Fibroblast of the aortic adventitia (primary cell): ENCODE results near the gene FAM193B. TPM values are rescaled to one million over a fixed set of nuclear protein-coding genes. Genes with fewer than 3 reads are reported as not detected.

ENCODE experiments used
- DNase-seq: peaks from one replicate; pipeline ENCODE4 v3.0.0-alpha.2; 2010; ENCODE audit warnings: low read depth
- H3K4me3 ChIP-seq: 2 replicates; pipeline ENCODE4 v1.5.1; 2011; ENCODE audit warnings: low read depth, mild to moderate bottlenecking, control low read depth, low read length, moderate library complexity
- total RNA-seq: library from RNA; depleted of rRNA; stranded (reverse); fragments of >200 nt; gene quantifications from 2 replicates; pipeline ENCODE4 v1.2.3, GENCODE V29; 2012; ENCODE audit warnings: low replicate concordance
- TF ChIP-seq, protein P1 (sequence below): IDR thresholded peaks from 2 replicates; pipeline ENCODE4 v1.5.1; 2011; ENCODE audit warnings: mild to moderate bottlenecking, low read length, control low read depth, inconsistent platforms; ENCODE audit not compliant: insufficient read depth

FAM193B gene
- total RNA-seq, 1 donor, result 20.2 TPM

DNA sequence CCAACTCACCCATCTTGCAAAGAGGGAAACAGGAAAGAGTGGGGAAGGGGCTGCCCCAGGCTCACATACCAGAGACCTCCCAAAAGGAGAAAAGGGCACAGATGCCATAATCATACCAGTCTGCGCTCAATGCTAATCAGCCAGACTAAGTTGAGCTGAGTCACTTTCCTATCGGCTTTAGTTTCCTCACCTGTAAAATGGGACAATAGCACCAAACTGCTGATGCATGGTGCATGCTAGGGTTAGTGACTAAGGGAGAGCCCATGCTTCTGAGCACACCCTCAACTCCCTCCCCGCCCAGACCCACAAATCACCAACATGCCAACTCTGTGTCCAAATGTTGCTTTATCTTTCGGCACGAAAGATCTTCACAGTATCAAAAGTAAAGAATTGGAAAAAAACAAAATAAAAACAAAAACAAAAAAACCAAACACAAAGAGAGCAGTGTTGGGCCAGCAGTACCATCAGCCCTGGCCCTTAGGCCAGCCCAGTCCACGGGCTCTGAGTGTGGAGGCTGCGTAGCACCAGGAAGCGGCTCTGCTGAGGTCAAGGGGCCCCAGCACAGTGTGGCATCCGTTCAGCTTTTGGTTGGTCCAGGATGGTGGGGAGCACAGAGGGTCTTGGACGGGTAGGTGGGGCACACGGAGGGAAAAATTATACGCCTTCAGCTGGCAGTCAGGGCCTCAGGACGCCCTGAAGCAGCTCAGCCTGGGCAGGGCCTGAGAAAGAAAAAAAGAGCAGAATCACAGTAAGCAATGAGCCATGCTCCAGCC is 34.7 kb downstream of the FAM193B start:
- DNase-seq, result no peak
- TF ChIP-seq, protein P1, sequence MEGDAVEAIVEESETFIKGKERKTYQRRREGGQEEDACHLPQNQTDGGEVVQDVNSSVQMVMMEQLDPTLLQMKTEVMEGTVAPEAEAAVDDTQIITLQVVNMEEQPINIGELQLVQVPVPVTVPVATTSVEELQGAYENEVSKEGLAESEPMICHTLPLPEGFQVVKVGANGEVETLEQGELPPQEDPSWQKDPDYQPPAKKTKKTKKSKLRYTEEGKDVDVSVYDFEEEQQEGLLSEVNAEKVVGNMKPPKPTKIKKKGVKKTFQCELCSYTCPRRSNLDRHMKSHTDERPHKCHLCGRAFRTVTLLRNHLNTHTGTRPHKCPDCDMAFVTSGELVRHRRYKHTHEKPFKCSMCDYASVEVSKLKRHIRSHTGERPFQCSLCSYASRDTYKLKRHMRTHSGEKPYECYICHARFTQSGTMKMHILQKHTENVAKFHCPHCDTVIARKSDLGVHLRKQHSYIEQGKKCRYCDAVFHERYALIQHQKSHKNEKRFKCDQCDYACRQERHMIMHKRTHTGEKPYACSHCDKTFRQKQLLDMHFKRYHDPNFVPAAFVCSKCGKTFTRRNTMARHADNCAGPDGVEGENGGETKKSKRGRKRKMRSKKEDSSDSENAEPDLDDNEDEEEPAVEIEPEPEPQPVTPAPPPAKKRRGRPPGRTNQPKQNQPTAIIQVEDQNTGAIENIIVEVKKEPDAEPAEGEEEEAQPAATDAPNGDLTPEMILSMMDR, result no peak
- H3K4me3 ChIP-seq, result no peak overlapping the region

DNA sequence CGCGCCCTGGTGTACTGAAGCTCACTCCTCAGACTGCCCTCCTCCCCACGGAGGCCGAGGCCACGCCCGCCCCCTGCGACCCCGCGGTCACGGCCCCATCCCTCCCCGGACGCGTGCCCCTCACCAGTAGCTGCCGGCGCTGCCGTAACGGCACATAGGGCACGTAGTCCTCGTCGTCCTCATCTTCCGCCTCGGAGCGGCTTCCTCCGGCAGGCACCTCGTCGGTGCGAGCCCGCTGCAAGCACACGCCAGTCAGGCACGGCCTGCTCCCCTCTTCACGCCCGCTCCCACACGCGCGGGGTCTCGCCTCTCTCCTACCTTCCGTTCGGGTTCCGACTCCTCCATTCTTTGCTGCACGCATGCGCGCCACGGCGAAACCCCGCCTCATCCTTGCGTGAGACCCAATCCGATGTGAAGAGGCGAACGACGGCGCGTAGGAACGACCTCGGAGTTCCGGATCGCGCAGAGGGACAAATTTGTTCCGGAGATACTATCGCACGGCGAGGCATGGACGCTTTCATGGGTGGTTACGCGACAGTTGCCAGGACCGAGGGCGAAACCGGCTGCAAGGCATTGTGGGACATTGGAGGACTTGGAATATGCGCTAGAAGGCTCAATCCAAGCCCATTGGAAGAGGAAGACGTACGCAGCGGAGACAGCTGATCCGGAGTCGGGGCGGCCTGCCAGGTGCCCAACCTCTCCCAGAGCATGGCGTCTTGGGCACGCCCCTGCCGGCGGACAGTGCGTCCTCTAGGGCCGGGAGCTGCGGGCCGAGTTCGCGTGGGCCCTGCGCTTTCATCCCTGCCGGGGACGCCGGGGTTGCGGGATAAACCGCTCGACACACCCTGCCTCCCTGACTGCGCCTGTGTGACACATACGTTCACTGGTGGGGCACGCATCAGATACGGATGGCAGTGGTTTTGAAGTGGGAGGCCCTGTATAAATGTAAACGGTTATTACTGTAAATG is 37.5 kb downstream of the FAM193B start, which contains the start of gene DDX41:
Gene DDX41 (minus strand): TSS at position 361 of the 968 bp plus-strand sequence. CDS start 16 bp downstream, at position 345.
- H3K4me3 ChIP-seq, result peak within 1 kb of the TSS; percentile 99

DNA sequence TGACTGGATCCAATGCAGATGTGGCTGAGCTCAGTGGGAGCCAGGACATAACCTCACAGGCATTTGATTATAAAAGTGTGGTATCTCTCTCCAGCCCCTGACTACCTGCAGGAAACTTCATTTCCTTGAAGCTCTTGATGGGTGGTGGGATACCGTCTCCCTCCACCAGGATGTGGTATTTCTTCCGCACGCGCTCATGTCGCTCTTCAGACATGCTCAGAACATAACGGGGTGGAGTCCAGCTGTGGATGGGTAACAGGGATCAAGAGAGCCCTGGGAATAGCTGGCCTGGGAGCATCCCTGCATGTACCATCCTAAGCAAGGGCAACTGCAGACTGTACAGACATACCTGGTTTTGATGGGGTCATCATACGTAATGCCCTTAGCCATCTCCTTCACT is 38.8 kb downstream of the FAM193B start:
- DNase-seq, result no peak
- TF ChIP-seq, protein P1, result no peak
- peak overlapping the region; percentile 99 for H3K4me3 ChIP-seq

More for the DNA sequence above, 37.5 kb downstream of the FAM193B start, which contains the start of gene DDX41:
- DNase-seq, result peak; percentile 99
- TF ChIP-seq, protein P1, result peak; percentile 5

DNA sequence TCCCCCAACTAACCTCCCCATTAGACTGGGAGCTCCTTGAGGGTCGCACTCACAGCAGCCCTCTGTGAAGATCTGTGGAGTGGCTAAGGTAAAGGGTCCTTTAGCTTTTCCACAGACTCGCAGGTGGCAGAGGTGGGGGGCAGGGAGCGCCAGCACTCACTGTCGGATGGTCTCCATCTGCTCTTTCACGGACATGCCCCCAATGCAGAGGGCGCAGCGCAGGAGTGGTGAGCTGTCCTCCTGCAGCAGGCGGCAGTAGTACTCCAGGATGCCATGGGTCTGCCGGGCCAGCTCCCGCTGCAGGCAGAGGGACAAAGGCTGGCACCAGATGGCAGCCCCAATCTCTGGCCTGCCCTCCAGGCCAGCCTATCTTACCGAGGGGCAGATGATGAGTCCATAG is 39.8 kb downstream of the FAM193B start:
- TF ChIP-seq, protein P1, result no peak
- DNase-seq, result no peak
- no peak overlapping the region for H3K4me3 ChIP-seq

DNA sequence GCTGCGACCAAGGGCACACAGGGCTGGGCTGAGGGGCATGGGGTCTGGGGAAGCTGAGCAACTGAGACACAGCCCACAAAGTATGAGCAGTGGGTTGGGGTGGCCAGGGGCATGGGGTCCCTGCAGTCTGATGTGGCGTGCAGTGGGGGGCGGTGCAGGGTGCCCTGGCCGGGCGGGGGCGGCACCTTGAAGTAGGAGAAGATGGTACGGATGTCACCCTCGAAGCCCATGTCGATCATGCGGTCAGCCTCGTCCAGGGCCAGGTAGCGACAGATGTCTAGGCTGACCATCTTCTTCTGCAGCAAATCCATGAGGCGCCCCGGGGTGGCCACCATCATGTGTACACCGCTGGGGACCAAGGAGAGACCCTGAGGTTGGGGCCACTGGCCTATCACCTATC is 40.9 kb downstream of the FAM193B start:
- H3K4me3 ChIP-seq, result no peak overlapping the region
- TF ChIP-seq, protein P1, result no peak
- DNase-seq, result no peak

DNA sequence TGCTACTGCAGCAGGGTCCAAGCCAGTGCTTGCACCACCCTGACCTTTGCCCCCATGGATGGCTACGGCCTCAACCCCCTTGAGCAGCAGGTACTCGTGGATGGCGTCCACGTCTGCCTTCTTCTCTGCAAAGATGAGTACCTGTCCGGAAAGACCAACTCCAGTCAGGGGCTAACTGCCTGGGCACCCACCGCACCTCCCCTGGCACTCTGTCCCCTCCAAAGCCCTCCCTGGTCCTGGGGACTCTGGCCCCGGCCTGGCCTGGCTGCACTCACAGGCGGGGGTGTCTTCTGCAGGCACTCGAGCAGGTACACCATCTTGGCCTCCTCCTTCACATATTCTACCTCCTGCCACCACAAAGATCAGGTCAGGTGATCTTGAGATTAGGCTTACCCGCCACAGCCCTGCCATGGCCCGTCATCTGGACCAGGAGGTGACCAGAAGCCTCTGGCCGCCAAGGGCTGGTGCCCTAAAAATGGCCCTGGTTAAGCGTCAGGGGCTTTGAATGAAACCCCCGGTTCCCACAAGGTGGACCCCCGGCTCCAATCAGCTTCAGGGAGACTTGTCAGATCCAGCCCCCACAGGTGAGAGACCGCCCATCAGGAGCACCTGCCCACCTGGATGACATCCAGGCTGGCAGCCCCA is 41.5 kb downstream of the FAM193B start:
- H3K4me3 ChIP-seq, result no peak overlapping the region
- TF ChIP-seq, protein P1, result no peak
- DNase-seq, result no peak
